Erythroblast (primary cell): ENCODE data around the gene PLAAT4.

Experiments
- GATA1 ChIP-seq: IDR thresholded peaks from 2 replicates; pipeline ENCODE4 v1.6.1; 2011; ENCODE audit warnings: low read depth, mild to moderate bottlenecking, control low read depth, low read length, moderate library complexity
- POLR2A ChIP-seq: IDR thresholded peaks from 2 replicates; pipeline ENCODE4 v1.6.1; 2011; ENCODE audit warnings: mild to moderate bottlenecking, low read length

GRCh38 chr11:63512816-63513215, 23.8 kb upstream of the PLAAT4 start:
- TF ChIP-seq POLR2A (no peak), GATA1 (no peak)
